Measurements from ENCODE around the gene ISG20. TPM values are rescaled to one million over a fixed set of nuclear protein-coding genes. Genes with fewer than 3 reads are reported as not detected.

ISG20 gene
- 2.6 and 5.0 TPM in 2 replicates for total RNA-seq

GRCh38 chr15:88638626-88639372, at the start of gene ISG20:
TSS of gene ISG20 (plus strand) at chr15:88639016. CDS start at chr15:88639367, 351 bp downstream.

GRCh38 chr15:88620995-88621772, 17.6 kb upstream of the ISG20 start, which contains the start of gene AEN:
TSS of gene AEN (plus strand) at chr15:88621340. CDS start at chr15:88626210, 4,870 bp downstream.

Small RNA genes lying within 50 kb of the gene (small RNA-seq; reads per million reads assigned to genes)
- gene MIR1179 (ENCODE audit: low replicate concordance) = 0.23 reads per million
- gene MIR7-2 (ENCODE audit: low replicate concordance) = 1.0 reads per million, percentile 45 among the genes with 10 or more reads in this experiment

Other genes with a start within 250 kb of the ISG20 start
- 11.6 and 13.1 TPM in 2 replicates for gene MRPL46, start 171.6 kb upstream of the ISG20 start, total RNA-seq
- gene MRPS11, start 171.3 kb upstream of the ISG20 start, total RNA-seq = 23.2 and 30.8 TPM in 2 replicates
- 9.6 and 10.0 TPM in 2 replicates for gene DET1, start 92.3 kb upstream of the ISG20 start, total RNA-seq
- 71.3 and 155 TPM in 2 replicates for gene AEN, start 17.7 kb upstream of the ISG20 start, total RNA-seq
- under 0.01 TPM in 2 replicates for gene ACAN, start 164.4 kb downstream of the ISG20 start, total RNA-seq

Data from placental pericyte (primary cell).